Measurements from ENCODE around the gene SLAMF7.

Gene SLAMF7

GRCh38 chr1:160740133-160740688 is 1.2 kb downstream of the SLAMF7 start:
- H3K9me3 ChIP-seq (ENCODE audit: control insufficient read depth, low read length), result peaks cover 5% of the 10 kb centered on the region
- no peak overlapping the region for H3K9ac ChIP-seq (ENCODE audit: low read length)
- H3K4me1 ChIP-seq (ENCODE audit: control insufficient read depth, insufficient read depth, low read length), result no peaks in the 10 kb centered on the region
- peaks cover 12% of the 10 kb centered on the region for H3K27me3 ChIP-seq (replicated peaks; ENCODE audit: control insufficient read depth, insufficient read depth, low read length)
- no peak overlapping the region for H3K4me3 ChIP-seq (ENCODE audit: low read length)
- DNase-seq (ENCODE audit: low read depth), result no peak
- no peaks in the 10 kb centered on the region for H3K36me3 ChIP-seq (ENCODE audit: control insufficient read depth, insufficient read depth, low read length, severe bottlenecking)

- Histone ChIP-seq H3K4me3 (ENCODE audit: low read length) (no peak overlapping the region), H3K36me3 (ENCODE audit: control insufficient read depth, insufficient read depth, low read length, severe bottlenecking) (no peaks in the 10 kb centered on the region), H3K9me3 (ENCODE audit: control insufficient read depth, low read length) (peaks cover 5% of the 10 kb centered on the region), H3K9ac (ENCODE audit: low read length) (no peak overlapping the region), H3K4me1 (ENCODE audit: control insufficient read depth, insufficient read depth, low read length) (no peaks in the 10 kb centered on the region), H3K27me3 (replicated peaks; ENCODE audit: control insufficient read depth, insufficient read depth, low read length) (peaks cover 12% of the 10 kb centered on the region)
- DNase-seq (ENCODE audit: low read depth), result no peak
Observed at GRCh38 chr1:160741092-160741501, 2.0 kb downstream of the SLAMF7 start.

GRCh38 chr1:160741612-160742348 is 2.7 kb downstream of the SLAMF7 start:
- Histone ChIP-seq H3K4me3 (ENCODE audit: low read length) (no peak overlapping the region), H3K36me3 (ENCODE audit: control insufficient read depth, insufficient read depth, low read length, severe bottlenecking) (no peaks in the 10 kb centered on the region), H3K4me1 (ENCODE audit: control insufficient read depth, insufficient read depth, low read length) (no peaks in the 10 kb centered on the region), H3K27me3 (replicated peaks; ENCODE audit: control insufficient read depth, insufficient read depth, low read length) (peaks cover 15% of the 10 kb centered on the region), H3K9me3 (ENCODE audit: control insufficient read depth, low read length) (peaks cover 5% of the 10 kb centered on the region), H3K9ac (ENCODE audit: low read length) (no peak overlapping the region)
- no peak for DNase-seq (ENCODE audit: low read depth)

- Histone ChIP-seq H3K36me3 (ENCODE audit: control insufficient read depth, insufficient read depth, low read length, severe bottlenecking) (no peaks in the 10 kb centered on the region), H3K9me3 (ENCODE audit: control insufficient read depth, low read length) (peaks cover 2% of the 10 kb centered on the region), H3K4me1 (ENCODE audit: control insufficient read depth, insufficient read depth, low read length) (no peaks in the 10 kb centered on the region), H3K27me3 (replicated peaks; ENCODE audit: control insufficient read depth, insufficient read depth, low read length) (peaks cover 21% of the 10 kb centered on the region), H3K9ac (ENCODE audit: low read length) (no peak overlapping the region), H3K4me3 (ENCODE audit: low read length) (no peak overlapping the region)
- no peak for DNase-seq (ENCODE audit: low read depth)
Observed at GRCh38 chr1:160742428-160743127, 3.5 kb downstream of the SLAMF7 start.

GRCh38 chr1:160743266-160743665 is 4.2 kb downstream of the SLAMF7 start:
- H3K9me3 ChIP-seq (ENCODE audit: control insufficient read depth, low read length), result no peaks in the 10 kb centered on the region
- H3K36me3 ChIP-seq (ENCODE audit: control insufficient read depth, insufficient read depth, low read length, severe bottlenecking), result no peaks in the 10 kb centered on the region
- peaks cover 21% of the 10 kb centered on the region for H3K27me3 ChIP-seq (replicated peaks; ENCODE audit: control insufficient read depth, insufficient read depth, low read length)
- no peak overlapping the region for H3K4me3 ChIP-seq (ENCODE audit: low read length)
- H3K4me1 ChIP-seq (ENCODE audit: control insufficient read depth, insufficient read depth, low read length), result no peaks in the 10 kb centered on the region
- no peak overlapping the region for H3K9ac ChIP-seq (ENCODE audit: low read length)
- DNase-seq (ENCODE audit: low read depth), result no peak

- H3K9me3 ChIP-seq (ENCODE audit: control insufficient read depth, low read length), result no peaks in the 10 kb centered on the region
Observed at GRCh38 chr1:160744199-160744851, 5.3 kb downstream of the SLAMF7 start.

GRCh38 chr1:160744852-160745520 is 5.9 kb downstream of the SLAMF7 start:
- peaks cover 21% of the 10 kb centered on the region for H3K27me3 ChIP-seq (replicated peaks; ENCODE audit: control insufficient read depth, insufficient read depth, low read length)
- no peaks in the 10 kb centered on the region for H3K9me3 ChIP-seq (ENCODE audit: control insufficient read depth, low read length)
- no peak overlapping the region for H3K4me3 ChIP-seq (ENCODE audit: low read length)
- no peaks in the 10 kb centered on the region for H3K36me3 ChIP-seq (ENCODE audit: control insufficient read depth, insufficient read depth, low read length, severe bottlenecking)
- H3K9ac ChIP-seq (ENCODE audit: low read length), result no peak overlapping the region
- H3K4me1 ChIP-seq (ENCODE audit: control insufficient read depth, insufficient read depth, low read length), result no peaks in the 10 kb centered on the region
- no peak for DNase-seq (ENCODE audit: low read depth)

More at GRCh38 chr1:160744199-160744851, 5.3 kb downstream of the SLAMF7 start:
- no peak overlapping the region for H3K9ac ChIP-seq (ENCODE audit: low read length)
- H3K4me1 ChIP-seq (ENCODE audit: control insufficient read depth, insufficient read depth, low read length), result no peaks in the 10 kb centered on the region
- H3K36me3 ChIP-seq (ENCODE audit: control insufficient read depth, insufficient read depth, low read length, severe bottlenecking), result no peaks in the 10 kb centered on the region
- DNase-seq (ENCODE audit: low read depth), result no peak
- no peak overlapping the region for H3K4me3 ChIP-seq (ENCODE audit: low read length)
- peaks cover 21% of the 10 kb centered on the region for H3K27me3 ChIP-seq (replicated peaks; ENCODE audit: control insufficient read depth, insufficient read depth, low read length)

- no peak for DNase-seq (ENCODE audit: low read depth)
- Histone ChIP-seq H3K36me3 (ENCODE audit: control insufficient read depth, insufficient read depth, low read length, severe bottlenecking) (no peaks in the 10 kb centered on the region), H3K4me3 (ENCODE audit: low read length) (no peak overlapping the region), H3K9ac (ENCODE audit: low read length) (no peak overlapping the region), H3K9me3 (ENCODE audit: control insufficient read depth, low read length) (no peaks in the 10 kb centered on the region), H3K27me3 (replicated peaks; ENCODE audit: control insufficient read depth, insufficient read depth, low read length) (peaks cover 22% of the 10 kb centered on the region), H3K4me1 (ENCODE audit: control insufficient read depth, insufficient read depth, low read length) (no peaks in the 10 kb centered on the region)
Observed at GRCh38 chr1:160745551-160745950, 6.5 kb downstream of the SLAMF7 start.

GRCh38 chr1:160746836-160747500 is 7.9 kb downstream of the SLAMF7 start:
- no peak for DNase-seq (ENCODE audit: low read depth)
- Histone ChIP-seq H3K9ac (ENCODE audit: low read length) (no peak overlapping the region), H3K4me3 (ENCODE audit: low read length) (no peak overlapping the region), H3K4me1 (ENCODE audit: control insufficient read depth, insufficient read depth, low read length) (no peaks in the 10 kb centered on the region), H3K36me3 (ENCODE audit: control insufficient read depth, insufficient read depth, low read length, severe bottlenecking) (no peaks in the 10 kb centered on the region), H3K9me3 (ENCODE audit: control insufficient read depth, low read length) (no peaks in the 10 kb centered on the region), H3K27me3 (replicated peaks; ENCODE audit: control insufficient read depth, insufficient read depth, low read length) (peaks cover 14% of the 10 kb centered on the region)

- H3K9ac ChIP-seq (ENCODE audit: low read length), result no peak overlapping the region
- DNase-seq (ENCODE audit: low read depth), result no peak
- H3K36me3 ChIP-seq (ENCODE audit: control insufficient read depth, insufficient read depth, low read length, severe bottlenecking), result no peaks in the 10 kb centered on the region
- peaks cover 12% of the 10 kb centered on the region for H3K27me3 ChIP-seq (replicated peaks; ENCODE audit: control insufficient read depth, insufficient read depth, low read length)
- no peak overlapping the region for H3K4me3 ChIP-seq (ENCODE audit: low read length)
- H3K4me1 ChIP-seq (ENCODE audit: control insufficient read depth, insufficient read depth, low read length), result no peaks in the 10 kb centered on the region
- no peaks in the 10 kb centered on the region for H3K9me3 ChIP-seq (ENCODE audit: control insufficient read depth, low read length)
Observed at GRCh38 chr1:160747717-160748116, 8.7 kb downstream of the SLAMF7 start.

All from adipocyte (in vitro differentiated cells).